Activated effector memory CD4-positive, alpha-beta T cell treated with Interleukin-2 at 50 U/mL for 16 hours (primary cell): ENCODE measurements around the gene RSPH1.

Experiments
- DNase-seq: peaks from one replicate; pipeline ENCODE4 v3.0.0-alpha.2; 2020

Gene RSPH1

DNA sequence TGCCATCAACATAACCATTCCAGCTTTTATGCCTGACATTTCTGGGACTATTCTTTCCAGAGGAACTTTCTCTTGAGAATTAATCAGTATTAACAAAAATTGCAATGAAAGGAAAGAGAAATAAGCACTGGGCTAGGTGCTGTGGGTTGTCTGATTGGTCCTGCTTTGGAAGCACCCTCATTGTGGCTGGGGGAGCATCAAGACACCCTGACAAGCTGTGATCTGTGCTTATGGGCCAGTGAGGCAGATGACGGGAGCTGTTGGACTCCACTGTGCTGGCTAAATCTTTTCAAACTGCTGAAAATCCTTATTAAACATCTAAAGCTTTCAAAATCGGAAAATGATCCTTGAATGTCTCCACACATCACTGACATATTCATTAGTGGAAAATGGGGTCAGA lies 72.3 kb downstream of the RSPH1 start:
- no peak for DNase-seq

DNA sequence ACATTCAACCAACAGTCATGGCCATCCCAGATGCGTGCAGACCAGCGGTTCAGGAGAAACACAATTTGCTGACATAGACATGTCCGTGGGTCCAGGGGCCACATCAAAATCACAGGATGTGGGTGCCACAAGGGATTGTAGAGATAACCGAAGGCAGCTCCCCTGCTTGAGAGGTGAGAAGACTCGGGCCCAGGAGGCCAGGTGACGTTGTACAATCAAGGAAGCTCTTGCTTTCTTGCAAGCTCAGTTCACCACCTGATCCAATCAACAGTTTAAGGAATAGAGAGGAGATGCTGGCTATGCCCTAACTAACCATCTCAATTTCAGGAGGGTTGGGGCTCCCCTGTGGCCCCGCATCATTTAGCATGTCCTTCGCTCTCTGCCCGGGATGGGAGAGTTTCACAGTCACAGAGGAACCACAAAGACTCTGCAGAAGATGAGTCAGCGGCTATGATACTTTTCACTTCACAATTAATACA lies 72.8 kb downstream of the RSPH1 start:
- DNase-seq: peak; percentile 39
